ENCODE measurements around the gene IQGAP1. TPM values are rescaled to one million over a fixed set of nuclear protein-coding genes. Genes with fewer than 3 reads are reported as not detected.

IQGAP1 gene
- total and polyA plus RNA-seq, 9 of the 15 experiments (the other 6 are each of a cell fraction or from before 2014, with no cell fraction given) = 37.6 to 143 (median 77.7) TPM

GRCh38 chr15:90351479-90352106 is 36.4 kb upstream of the IQGAP1 start:
- H3K79me2 ChIP-seq (ENCODE audit: control insufficient read depth, insufficient read depth, low read length) = peaks cover 4% of the 10 kb centered on the region; the same call in 1 of the 3 replicates
- FAIRE-seq (no peak), DNase-seq (ENCODE audit: extremely low read depth in 1 of 4, low spot score in 3 of 4) (peak in 1 of 4 experiments; percentile 21), ATAC-seq (peak; percentile 9)
- H4K20me1 ChIP-seq (replicated peaks; ENCODE audit: control insufficient read depth, insufficient read depth, low read length) = no peaks in the 10 kb centered on the region
- H3K4me1 ChIP-seq (replicated peaks in 1 of 2; ENCODE audit: control insufficient read depth in 2 of 2, insufficient read depth in 2 of 2, low read length in 2 of 2) = peaks cover 3 to 13% of the 10 kb centered on the region in 2 experiments; a peak in 4 of 5 replicates
- intact Hi-C loops (cut with micrococcal nuclease) = no loop called here
- BruUV-seq (replicated peaks) = no TSS peak
- no peaks in the 10 kb centered on the region for H3K9me3 ChIP-seq (replicated peaks; ENCODE audit: control insufficient read depth, insufficient read depth, low read depth, low read length)
- H3K27me3 ChIP-seq (ENCODE audit: control insufficient read depth in 2 of 2, insufficient read depth in 2 of 2, low read length in 2 of 2) = no peaks in the 10 kb centered on the region
- TF ChIP-seq E2F1 (CRISPR knock-in tag; IDR thresholded peaks at IDR 0.05) (no peak), MBD1 (CRISPR knock-in tag; IDR thresholded peaks at IDR 0.05) (peak; percentile 83; the same call in 1 of the 2 replicates), NRF1 (conservative IDR thresholded peaks at IDR 0.05 in 1 of 2, IDR thresholded peaks at IDR 0.05 in 1 of 2) (no peak), MECOM (CRISPR knock-in tag; IDR thresholded peaks at IDR 0.05) (no peak), ATF1 (CRISPR knock-in tag; IDR thresholded peaks at IDR 0.05) (no peak), ATF1 (tag; IDR thresholded peaks at IDR 0.05) (no peak), MAFG (tag; conservative IDR thresholded peaks at IDR 0.05) (no peak), ZC3H8 (IDR thresholded peaks at IDR 0.05) (no peak)
- peak overlapping the region; percentile 89 for H3K4me2 ChIP-seq (ENCODE audit: insufficient read depth, low read length)
- H3K36me3 ChIP-seq (ENCODE audit: control insufficient read depth, insufficient read depth, low read length) = no peaks in the 10 kb centered on the region
- peak overlapping the region; percentile 94 for H2AFZ ChIP-seq (ENCODE audit: low read depth, low read length)
- peak overlapping the region; percentile 65; the same call in 1 of the 2 replicates for H3K4me3 ChIP-seq
- H3K27ac ChIP-seq (ENCODE audit: extremely low read depth, low read depth, low read length) = no peak overlapping the region
- ChIA-PET CTCF (ENCODE audit: low intra/inter-chr PET ratio) (no interaction called here), POLR2A (interaction anchor here (0.6 to 2.4 kb wide), 6 partner anchors 11 to 157 kb away, joined by 3 to 25 read pairs (median 3); no protein-coding TSS in a partner anchor)
- in situ Hi-C loops (cut with MboI) = no loop called here
- 38% methylated on average over 25 of the region's 25 CpGs for WGBS (ENCODE audit: insufficient coverage, low coverage, missing lambda C conversion rate)
- H3K9ac ChIP-seq (ENCODE audit: insufficient read depth in 1 of 2, low read depth in 2 of 2, low read length in 2 of 2) = peak overlapping the region in 1 of 2 experiments; percentile 92; a peak in 2 of 4 replicates
- H3K9me1 ChIP-seq (ENCODE audit: control insufficient read depth, insufficient read depth, low read length) = no peaks in the 10 kb centered on the region
